HepG2 (cell line): ENCODE results near the gene RNASE11. TPM values are rescaled to one million over a fixed set of nuclear protein-coding genes. Genes with fewer than 3 reads are reported as not detected.

ENCODE experiments used
- BRCA1 ChIP-seq: sonication (generic); formaldehyde crosslinking; IDR thresholded peaks from 2 replicates; pipeline ENCODE4 v1.4.0; 2020; ENCODE audit warnings: missing genetic modification reagents
- CBX1 ChIP-seq: IDR thresholded peaks from one replicate; pipeline ENCODE4 v1.6.1; 2016; ENCODE audit warnings: antibody characterized with exemption, low read depth
- HOXD1 ChIP-seq: sonication (generic); formaldehyde crosslinking; IDR thresholded peaks from 2 replicates; pipeline ENCODE4 v1.5.0; 2020; ENCODE audit warnings: missing genetic modification reagents
- KDM6A ChIP-seq: IDR thresholded peaks from 2 replicates; pipeline ENCODE4 v1.6.1; 2016; ENCODE audit warnings: low read depth
- MAZ ChIP-seq, 2 experiments: sonication (generic) in 1 of 2; formaldehyde crosslinking in 1 of 2; IDR thresholded peaks; 2 replicates each; pipeline versions ENCODE4 v1.5.0 to v1.6.1; 2012 to 2020; ENCODE audit warnings: low read depth in 2 of 2, mild to moderate bottlenecking in 2 of 2, borderline replicate concordance in 1 of 2, improper control_type of control experiment in 1 of 2, low read length in 1 of 2, missing genetic modification reagents in 1 of 2, moderate library complexity in 1 of 2
- NR2F2 ChIP-seq: IDR thresholded peaks from 2 replicates; pipeline ENCODE4 v1.6.1; 2012; ENCODE audit warnings: low read depth, inconsistent platforms, borderline replicate concordance
- RFX5 ChIP-seq: IDR thresholded peaks from 2 replicates; pipeline ENCODE4 v1.6.1; 2011; ENCODE audit warnings: low read depth, low read length, improper control_type of control experiment
- SOX13 ChIP-seq, 3 experiments: fragments of 450-650 bp in 1 of 3; sonication (generic) in 1 of 3; formaldehyde crosslinking in 1 of 3; IDR thresholded peaks in 2 of 3; conservative IDR thresholded peaks in 1 of 3; 2 replicates each; pipeline versions ENCODE4 v1.5.0 to v1.6.1; 2016 to 2020; ENCODE audit warnings: antibody characterized with exemption in 1 of 3, mild to moderate bottlenecking in 1 of 3, missing compliant biosample characterization in 1 of 3, missing genetic modification reagents in 1 of 3, moderate library complexity in 1 of 3
- SRSF1 ChIP-seq: fragments of 200-400 bp; formaldehyde crosslinking; optimal IDR thresholded peaks from 2 replicates; pipeline ENCODE3; 2017; ENCODE audit warnings: mild to moderate bottlenecking, low read depth, low read length, moderate library complexity
- STAT5B ChIP-seq: sonication (generic); formaldehyde crosslinking; IDR thresholded peaks from 2 replicates; pipeline ENCODE4 v1.4.0; 2020; ENCODE audit warnings: missing genetic modification reagents
- TAF15 ChIP-seq: fragments of 200-400 bp; formaldehyde crosslinking; IDR thresholded peaks from one replicate; pipeline ENCODE4 v1.6.1; 2018; ENCODE audit warnings: mild to moderate bottlenecking, low read depth, low read length; ENCODE audit not compliant: poor library complexity, severe bottlenecking
- TCF12 ChIP-seq, 2 experiments: fragments of 450-650 bp in 1 of 2; sonication (generic) in 1 of 2; formaldehyde crosslinking in 1 of 2; IDR thresholded peaks; 2 replicates each; pipeline versions ENCODE4 v1.6.1 to v1.8.0; 2017 to 2022; ENCODE audit warnings: antibody characterized with exemption in 1 of 2, mild to moderate bottlenecking in 1 of 2, missing genetic modification reagents in 1 of 2, moderate library complexity in 1 of 2
- TCF7L2 ChIP-seq: IDR thresholded peaks from 2 replicates; pipeline ENCODE4 v1.6.1; 2011; ENCODE audit warnings: mild to moderate bottlenecking, low read depth, low read length, moderate library complexity
- ZBTB21 ChIP-seq: sonication (generic); formaldehyde crosslinking; IDR thresholded peaks from 2 replicates; pipeline ENCODE4 v1.4.0; 2020; ENCODE audit warnings: missing genetic modification reagents
- ZBTB4 ChIP-seq: sonication (generic); formaldehyde crosslinking; IDR thresholded peaks from 2 replicates; pipeline ENCODE4 v1.4.0; 2020; ENCODE audit warnings: missing genetic modification reagents, mild to moderate bottlenecking, borderline replicate concordance
- ZNF160 ChIP-seq: sonication (generic); formaldehyde crosslinking; IDR thresholded peaks from 2 replicates; pipeline ENCODE4 v1.8.0; 2022; ENCODE audit warnings: mild to moderate bottlenecking, inconsistent platforms, missing genetic modification reagents
- ZNF574 ChIP-seq: sonication (generic); formaldehyde crosslinking; IDR thresholded peaks from 2 replicates; pipeline ENCODE4 v1.4.0; 2020; ENCODE audit warnings: missing genetic modification reagents
- ZUFSP ChIP-seq: sonication (generic); formaldehyde crosslinking; IDR thresholded peaks from 2 replicates; pipeline ENCODE4 v1.9.0; 2021; ENCODE audit warnings: missing genetic modification reagents, mild to moderate bottlenecking, borderline replicate concordance
- polyA plus RNA-seq, 8 experiments: library from polyadenylated mRNA; depleted of rRNA in 3 of 8; stranded (reverse) in 7 of 8; unstranded in 1 of 8; fragments of >200 nt; fragmentation: Illumina TruSeq in 4 of 8; extraction: Trizol in 4 of 8; gene quantifications; 2 replicates each; pipeline versions ENCODE4 v1.2.1 to v1.2.3, GENCODE V29; 2011 to 2016; ENCODE audit warnings: low read depth in 4 of 8, missing spikeins in 1 of 8, mixed read lengths in 1 of 8; ENCODE audit not compliant: insufficient read depth in 1 of 8
- total RNA-seq, 5 experiments: library from RNA; depleted of rRNA; stranded (reverse); fragments of >200 nt; fragmentation: Illumina TruSeq; extraction: Trizol; gene quantifications; 2 replicates each; pipeline ENCODE4 v1.2.3, GENCODE V29; 2016; ENCODE audit warnings: low read depth in 1 of 5

The RNASE11 gene
- total and polyA plus RNA-seq, 2 of the 13 experiments (the other 11 are each of a cell fraction or from before 2014, with no cell fraction given) = not detected

GRCh38 chr14:20613094-20614037 is 25.6 kb upstream of the RNASE11 start (continued):
- no peak; the same call in 1 of the 2 replicates for TF ChIP-seq MAZ (IDR thresholded peaks at IDR 0.05; ENCODE audit: borderline replicate concordance, low read depth, low read length)
- TF ChIP-seq MAZ (CRISPR knock-in tag; IDR thresholded peaks at IDR 0.05; ENCODE audit: low read depth) = peak; percentile 88
- no peak for TF ChIP-seq TCF12 (IDR thresholded peaks at IDR 0.05)
- no peak for TF ChIP-seq TCF12 (CRISPR knock-in tag; IDR thresholded peaks at IDR 0.05)
- TF ChIP-seq ZNF160 = 0 out of 2 replicates have a peak, but pooled peaks have one; percentile 62
- peak; percentile 59 for TF ChIP-seq SRSF1
- no peak for TF ChIP-seq ZUFSP (CRISPR knock-in tag)
- TF ChIP-seq ZBTB21 (CRISPR knock-in tag) = peak; percentile 15; the same call in 1 of the 2 replicates
- peak; percentile 81 for TF ChIP-seq ZNF574 (CRISPR knock-in tag)
- no peak; the same call in 1 of the 2 replicates for TF ChIP-seq NR2F2
- TF ChIP-seq TAF15 = no peak
- no peak for TF ChIP-seq TCF7L2
- no peak; the same call in 1 of the 2 replicates for TF ChIP-seq STAT5B
- TF ChIP-seq KDM6A = no peak; the same call in 1 of the 2 replicates
- no peak for TF ChIP-seq RFX5
- TF ChIP-seq BRCA1 = no peak
- no peak for TF ChIP-seq SOX13 (IDR thresholded peaks at IDR 0.05)
- TF ChIP-seq SOX13 (CRISPR knock-in tag; conservative IDR thresholded peaks at IDR 0.05 in 1 of 2, IDR thresholded peaks at IDR 0.05 in 1 of 2) = peak in 1 of 2 experiments; percentile 45; a peak in 1 of 4 replicates
- TF ChIP-seq ZBTB4 (CRISPR knock-in tag) = no peak; the same call in 1 of the 2 replicates
- peak; percentile 87 for TF ChIP-seq HOXD1 (CRISPR knock-in tag)
- TF ChIP-seq CBX1 = no peak
